ENCODE measurements around the gene HMGCLL1.

Gene HMGCLL1

DNA sequence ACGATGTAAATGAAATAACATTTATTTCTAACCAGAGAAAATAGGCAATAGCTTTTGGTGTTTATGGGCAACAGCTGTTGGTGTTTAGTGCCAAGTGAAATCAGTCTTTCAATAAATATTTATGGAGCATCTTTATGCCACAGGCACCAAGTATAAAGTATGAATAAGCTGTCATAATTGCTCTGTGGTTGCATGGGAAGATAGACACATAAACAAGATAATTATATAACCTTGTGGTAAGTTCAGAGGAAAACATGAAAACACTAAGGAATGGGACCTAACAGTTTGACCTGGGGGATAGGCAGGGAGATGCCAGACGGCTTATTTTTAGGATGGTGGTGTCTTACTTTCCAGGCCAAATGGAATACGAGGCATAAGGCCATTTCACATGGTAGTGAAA is 140.8 kb downstream of the HMGCLL1 start:
- no peak for DNase-seq

DNA sequence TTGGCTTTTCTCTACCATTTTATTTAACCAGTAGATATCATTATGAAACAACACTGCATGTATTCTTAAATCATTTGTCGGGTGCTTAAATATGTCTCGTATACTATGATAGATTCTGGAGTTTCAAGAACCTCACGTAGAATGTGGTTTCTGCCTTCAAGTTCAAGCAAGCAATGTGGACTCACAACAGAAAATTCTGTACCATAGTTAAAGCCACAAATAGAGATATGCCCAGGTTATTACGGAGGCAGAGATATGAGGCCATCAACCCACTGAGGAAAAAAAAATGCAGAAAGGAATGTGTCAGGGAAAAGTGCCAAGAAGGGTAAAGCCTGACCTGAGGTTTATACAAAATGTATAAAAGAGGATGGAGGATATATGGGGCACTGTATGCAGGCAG is 141.9 kb downstream of the HMGCLL1 start:
- no peak for DNase-seq

DNA sequence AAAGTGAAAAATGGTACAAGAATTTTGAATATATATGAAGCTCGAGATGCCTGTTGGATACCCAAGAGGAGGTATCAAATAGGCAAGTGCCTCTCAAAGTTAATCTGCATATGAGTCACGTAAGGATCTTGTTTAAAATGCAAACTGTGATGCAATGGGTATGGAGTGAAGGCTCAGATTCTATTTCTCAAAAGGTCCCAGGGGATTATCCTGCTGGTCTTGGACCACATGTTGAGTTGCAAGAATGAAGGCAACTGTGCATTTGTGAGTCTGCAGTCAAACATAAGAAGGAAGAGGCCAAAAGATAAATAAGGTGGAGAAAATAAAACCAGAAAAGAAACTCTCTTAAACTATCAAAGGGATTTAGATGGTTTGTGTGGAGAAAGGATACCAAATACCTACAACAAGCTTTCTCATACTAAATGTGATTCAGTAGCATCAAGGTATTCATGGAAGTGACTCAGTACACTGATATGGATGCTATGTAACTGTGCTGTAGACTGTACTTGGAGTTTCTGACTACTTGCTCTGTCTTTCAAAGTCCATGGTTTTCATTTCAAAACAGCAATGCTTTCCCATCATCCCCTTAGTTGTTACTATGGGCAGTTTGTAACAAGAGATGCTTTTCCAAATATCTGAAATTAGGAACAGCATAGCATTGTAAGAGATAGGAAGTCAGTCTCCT is 145.4 kb downstream of the HMGCLL1 start:
- no peak for DNase-seq

DNA sequence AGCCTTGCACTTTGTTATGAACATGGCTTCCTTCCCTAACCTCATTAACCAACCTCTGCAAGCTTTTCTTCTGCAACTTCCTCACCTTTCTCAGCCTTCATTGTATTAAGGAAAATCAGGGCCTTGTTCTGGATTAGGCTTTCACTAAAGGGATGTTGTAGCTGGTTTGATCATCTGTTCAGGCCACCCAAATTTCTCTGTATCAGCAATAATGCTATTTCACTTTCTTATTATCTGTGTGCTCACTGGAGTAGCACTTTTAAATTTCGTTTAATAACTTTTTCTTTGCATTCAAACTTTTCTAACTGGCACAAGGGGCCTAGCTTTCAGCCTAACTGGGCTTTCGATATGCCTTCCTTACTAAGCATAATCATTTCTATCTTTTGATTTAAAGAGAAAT is 155.1 kb downstream of the HMGCLL1 start:
- no peak for DNase-seq

DNA sequence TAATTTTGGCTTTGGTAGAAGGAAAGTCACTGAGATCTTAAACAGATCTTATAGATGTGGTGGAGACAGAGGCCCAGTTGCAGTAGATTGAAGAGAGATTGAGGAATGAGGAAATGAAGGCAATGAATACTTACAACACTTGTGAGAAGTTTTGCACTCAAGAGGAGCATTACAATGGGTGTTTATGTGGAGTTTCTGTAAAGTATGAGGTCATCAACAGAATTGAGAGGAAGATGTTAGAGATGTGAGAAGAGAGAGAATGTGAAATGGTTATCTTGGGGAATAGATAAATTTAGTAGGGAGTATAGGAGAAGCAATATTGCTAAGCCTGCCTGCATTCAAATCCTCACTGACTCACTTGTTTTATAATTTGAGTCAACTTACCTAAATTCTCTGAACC is 168.3 kb downstream of the HMGCLL1 start:
- no peak for DNase-seq

DNA sequence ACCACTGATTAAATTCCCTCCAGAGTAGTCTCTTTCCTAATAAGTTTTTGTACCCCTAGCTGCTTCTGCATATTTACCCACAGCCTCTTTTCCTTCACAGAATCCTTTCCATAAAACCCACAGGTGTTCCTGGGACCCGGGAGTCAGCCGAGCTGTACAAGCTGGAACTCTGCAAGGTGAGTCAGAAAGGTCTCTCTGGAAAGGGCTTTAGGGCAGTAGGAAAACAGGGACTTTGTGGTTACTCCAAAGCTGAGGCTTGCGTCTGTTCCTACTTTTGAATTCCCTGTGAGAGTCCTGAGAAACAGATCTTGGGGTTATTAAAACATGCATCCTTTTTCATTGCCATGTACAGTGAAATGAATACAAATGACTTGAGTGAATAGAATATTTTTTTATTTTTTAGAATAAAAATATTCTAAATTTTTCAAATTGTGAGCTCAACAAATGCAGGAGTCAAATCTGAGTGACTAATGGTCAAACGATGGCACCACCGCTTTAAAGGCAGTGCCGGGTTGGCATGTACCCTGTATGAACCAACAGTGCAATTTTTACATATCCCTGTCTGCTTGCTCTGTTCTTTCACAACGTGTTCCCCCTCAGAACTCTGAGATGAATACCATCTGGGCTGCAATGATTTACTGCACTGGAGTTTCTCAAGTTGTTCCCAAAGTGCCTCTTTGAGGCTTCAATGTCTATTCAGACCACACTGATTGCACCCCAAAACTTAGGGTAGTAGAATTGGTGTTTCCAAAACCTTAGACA is 173.3 kb downstream of the HMGCLL1 start:
- no peak for DNase-seq

DNA sequence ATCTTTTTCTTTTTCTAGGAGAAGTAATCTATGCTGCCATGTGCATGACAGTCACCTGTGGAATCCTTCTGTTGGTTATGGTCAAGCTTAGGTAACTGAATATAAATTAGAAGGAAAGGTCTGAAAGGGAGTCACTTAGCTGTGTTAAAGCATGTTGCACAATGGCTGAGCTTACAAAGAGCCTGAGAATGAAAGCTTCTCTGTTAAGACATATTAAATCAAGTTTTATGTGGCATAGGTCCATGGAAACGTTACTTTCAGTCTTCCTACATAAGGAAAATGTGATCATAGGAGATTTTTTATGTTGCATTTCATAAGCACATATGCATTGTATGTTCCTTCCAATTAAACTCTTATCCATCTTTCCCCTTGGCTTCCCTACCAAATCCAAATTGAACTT is 179.6 kb downstream of the HMGCLL1 start:
- no peak for DNase-seq

DNA sequence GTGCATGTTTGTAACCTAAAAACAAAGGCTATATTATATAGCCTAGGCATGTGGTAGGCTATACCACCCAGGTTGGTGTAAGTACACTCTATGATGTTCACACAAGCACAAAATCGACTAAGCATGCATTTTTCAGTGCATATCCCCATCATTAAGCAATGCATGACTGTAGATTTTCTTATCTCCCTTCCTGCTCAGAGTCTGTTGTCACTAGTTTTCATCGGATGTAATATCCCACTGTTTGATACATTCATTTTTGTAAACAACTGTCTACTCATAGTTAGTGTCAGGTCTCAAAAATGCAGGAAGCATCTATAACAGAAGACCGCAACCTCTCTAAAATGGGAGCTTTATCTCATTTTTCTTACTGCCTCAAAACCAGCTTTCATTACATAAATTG is 181.0 kb downstream of the HMGCLL1 start:
- DNase-seq: no peak

DNA sequence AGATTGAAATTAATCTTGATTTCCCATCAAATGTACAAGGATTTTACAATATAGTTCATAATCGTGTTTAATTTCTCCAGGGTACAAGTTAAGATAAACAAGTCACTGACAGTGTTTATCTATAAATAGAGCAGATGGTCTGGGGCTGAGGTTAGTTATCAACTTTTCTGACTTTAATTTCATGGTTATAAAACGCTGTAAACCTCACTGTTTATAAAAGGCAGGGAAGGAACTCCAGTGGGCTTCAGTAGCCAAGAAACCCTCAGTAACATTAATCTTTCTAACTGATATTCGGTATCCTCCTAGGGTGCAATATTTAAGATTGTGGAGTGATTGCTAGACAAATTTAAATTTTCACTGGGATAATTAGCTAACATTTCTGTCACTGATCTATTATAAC is 183.1 kb downstream of the HMGCLL1 start:
- no peak for DNase-seq

DNA sequence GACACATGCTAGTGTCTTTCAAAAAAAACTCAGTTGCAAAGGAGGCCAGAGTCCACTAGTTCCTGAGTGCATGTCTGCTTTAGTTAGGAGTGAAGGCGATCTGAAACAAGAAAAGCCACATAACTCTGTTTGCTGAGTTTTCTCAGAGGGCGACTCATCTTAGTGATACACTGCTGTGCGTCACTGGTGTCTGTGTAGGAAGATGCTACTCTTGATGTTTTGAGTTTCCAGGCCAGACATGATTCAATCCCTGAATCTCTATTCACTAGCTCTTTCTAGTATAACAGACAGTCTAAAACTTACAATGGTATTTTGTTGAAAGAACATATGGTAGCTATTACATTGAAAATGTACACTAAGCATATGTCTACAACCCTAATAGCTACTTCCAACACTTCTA is 190.8 kb downstream of the HMGCLL1 start:
- DNase-seq: no peak
